ENCODE results near the gene PLXNA4.

Gene PLXNA4

DNA sequence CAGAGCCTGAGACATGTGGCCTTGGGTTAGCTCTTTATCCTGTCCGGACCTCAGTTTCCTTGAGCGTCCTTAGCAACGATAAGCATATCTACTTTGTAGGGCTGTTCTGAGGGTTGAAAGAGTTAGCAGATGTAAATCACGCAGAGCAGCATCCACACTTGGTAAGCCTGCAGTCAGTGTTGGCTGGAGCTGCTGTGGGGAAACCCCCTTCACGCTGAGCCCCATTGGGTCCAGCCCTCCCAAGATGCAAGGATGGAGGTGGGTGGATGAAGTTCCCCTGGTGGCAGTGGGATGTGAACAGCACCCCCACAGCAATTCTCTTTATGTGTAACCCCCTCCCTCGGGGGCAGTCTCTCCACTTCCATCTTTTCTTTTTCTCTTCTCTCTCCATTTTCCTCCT is 109.9 kb downstream of the PLXNA4 start:
- no peak for FAIRE-seq

DNA sequence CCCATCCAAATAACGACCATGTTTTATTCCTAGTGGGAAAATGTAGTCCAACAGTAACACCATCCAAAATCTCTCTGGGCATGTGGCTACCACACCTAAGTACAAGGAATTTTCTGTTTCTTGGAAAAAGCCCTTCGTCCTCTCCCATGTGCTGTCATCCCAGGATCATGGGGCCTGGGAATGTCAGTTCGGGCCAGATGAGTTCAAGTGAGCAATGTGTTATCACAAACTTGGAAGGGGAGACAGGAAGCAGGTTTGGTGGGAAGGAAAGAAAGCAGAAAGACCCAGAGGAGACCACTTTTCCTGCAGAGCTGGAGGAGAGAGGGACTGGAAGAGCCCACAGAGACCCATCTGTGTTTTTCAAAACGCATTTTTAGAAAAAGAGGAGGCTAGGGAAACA is 110.8 kb downstream of the PLXNA4 start:
- FAIRE-seq, result no peak

- FAIRE-seq, result no peak
These were observed 111.5 kb downstream of the PLXNA4 start for GRCh38 chr7:132464740-132465139.

DNA sequence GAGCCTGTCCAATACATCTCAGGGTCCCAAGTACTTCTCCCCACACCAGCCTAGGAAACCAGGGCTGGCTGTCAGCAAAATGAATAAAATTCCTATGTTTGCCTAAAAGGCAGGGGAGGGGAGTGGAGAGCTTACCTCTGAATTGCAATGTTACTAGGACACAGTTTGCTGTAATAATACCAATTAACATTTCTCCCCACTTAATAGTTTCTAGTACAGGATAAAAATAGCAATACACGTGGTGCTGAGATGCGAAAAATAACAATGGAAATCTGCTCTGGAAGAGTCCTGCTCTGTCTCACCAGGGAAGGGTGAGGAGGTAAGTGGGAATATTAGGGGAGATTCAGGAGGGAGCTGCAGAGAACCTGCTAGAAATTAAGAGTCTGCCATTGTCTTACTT is 112.3 kb downstream of the PLXNA4 start:
- no peak for FAIRE-seq

DNA sequence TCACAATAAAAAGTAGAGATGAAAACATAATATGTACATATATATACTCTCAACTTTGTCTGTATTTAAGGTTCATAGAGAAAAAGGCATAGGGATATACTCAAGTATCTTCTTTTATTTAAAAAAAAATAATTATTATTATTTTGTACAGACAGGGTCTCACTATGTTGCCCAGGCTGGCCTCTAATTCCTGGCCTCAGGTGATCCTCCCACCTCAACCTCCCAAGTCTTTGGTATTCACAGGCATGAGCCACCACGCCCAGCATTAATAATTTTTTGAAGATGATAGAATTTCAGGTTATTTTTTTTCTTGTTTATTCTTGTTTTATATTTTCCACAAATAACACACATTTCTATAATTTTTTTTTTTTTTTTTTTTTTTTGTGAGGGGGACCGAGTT is 113.8 kb downstream of the PLXNA4 start:
- no peak for FAIRE-seq

- no peak for FAIRE-seq
These were observed 115.2 kb downstream of the PLXNA4 start for GRCh38 chr7:132461032-132461592.

DNA sequence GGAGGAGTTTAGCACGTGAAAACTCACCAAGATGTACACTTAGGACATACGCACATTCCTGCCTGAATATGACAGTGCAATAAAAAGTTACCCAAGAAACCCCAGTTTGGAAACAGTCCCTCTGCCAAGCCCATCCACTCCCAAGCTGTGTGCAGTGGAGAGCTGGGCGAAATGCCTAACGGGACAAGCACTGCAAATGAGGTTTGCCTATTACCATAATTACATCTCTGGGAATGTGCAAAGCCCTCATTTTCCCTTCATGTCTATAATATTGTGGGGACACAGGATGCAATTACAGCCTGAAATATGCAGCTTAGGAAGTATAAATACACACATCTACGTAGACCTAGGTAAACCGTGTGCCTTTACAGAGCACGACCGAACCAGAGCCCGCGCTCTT is 117.5 kb downstream of the PLXNA4 start:
- FAIRE-seq, result no peak

GRCh38 chr7:132457658-132458057 is 118.6 kb downstream of the PLXNA4 start:
- FAIRE-seq, result no peak

DNA sequence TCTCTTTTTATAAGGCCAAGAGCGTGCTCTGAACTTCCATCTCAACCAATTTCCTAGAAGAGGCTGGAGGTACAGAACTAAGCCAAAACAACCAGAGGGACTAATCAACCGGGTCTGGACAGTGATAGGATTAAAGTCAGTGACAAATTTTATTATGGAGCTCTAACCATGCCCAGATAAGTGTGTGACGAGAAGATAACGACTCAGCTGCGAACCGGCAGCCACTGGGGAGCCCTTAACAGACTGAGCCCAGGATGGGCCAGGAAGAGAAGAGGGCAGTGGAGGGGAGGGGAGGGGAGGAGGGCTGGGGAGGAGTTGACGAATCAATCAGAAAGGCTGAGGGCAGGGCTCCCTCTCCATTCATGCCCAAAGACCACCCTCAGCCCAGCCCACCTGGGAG is 119.9 kb downstream of the PLXNA4 start:
- FAIRE-seq, result no peak

GRCh38 chr7:132455378-132455777 is 120.9 kb downstream of the PLXNA4 start:
- no peak for FAIRE-seq

DNA sequence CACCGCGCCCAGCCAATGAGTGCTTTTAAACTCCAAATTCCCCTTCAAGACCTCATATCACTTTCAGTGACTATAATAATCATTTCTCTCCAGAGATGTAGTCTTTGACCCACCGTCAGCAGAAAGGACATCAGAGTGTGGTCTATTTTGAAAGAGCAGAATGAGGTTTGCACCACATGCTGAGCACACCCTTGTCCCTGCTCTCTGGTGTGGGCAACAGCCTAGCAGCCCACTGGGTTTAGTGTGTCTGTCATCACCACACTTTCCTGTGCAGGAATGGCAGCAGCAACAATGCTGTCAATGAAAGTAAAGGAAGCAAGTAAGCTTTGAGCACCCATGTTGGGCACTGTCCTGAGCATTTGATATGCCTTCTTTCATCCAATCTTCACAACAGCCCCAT is 122.4 kb downstream of the PLXNA4 start:
- no peak for FAIRE-seq

- no peak for FAIRE-seq
These were observed 125.1 kb downstream of the PLXNA4 start for GRCh38 chr7:132451161-132451560.

GRCh38 chr7:132450696-132451095 is 125.6 kb downstream of the PLXNA4 start:
- FAIRE-seq, result no peak

DNA sequence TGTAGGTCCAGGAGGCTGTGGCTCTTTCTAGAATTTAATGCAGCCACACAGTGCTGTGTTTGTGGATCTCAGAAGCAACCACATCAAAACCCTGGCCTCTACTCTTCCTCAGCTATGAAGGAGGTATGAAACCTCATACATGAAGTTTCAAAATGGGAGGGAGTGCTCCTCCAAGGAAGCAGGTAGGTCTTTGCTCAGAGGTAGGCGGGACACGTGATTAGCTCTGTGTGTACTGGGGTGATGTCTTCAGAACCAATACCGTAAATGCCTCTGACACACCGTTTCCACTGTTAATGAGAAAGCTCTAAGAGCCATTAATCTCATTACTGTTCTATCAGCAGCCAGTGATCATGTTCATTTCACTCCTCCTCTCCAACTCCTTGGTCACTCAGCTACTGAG is 126.1 kb downstream of the PLXNA4 start:
- no peak for FAIRE-seq

DNA sequence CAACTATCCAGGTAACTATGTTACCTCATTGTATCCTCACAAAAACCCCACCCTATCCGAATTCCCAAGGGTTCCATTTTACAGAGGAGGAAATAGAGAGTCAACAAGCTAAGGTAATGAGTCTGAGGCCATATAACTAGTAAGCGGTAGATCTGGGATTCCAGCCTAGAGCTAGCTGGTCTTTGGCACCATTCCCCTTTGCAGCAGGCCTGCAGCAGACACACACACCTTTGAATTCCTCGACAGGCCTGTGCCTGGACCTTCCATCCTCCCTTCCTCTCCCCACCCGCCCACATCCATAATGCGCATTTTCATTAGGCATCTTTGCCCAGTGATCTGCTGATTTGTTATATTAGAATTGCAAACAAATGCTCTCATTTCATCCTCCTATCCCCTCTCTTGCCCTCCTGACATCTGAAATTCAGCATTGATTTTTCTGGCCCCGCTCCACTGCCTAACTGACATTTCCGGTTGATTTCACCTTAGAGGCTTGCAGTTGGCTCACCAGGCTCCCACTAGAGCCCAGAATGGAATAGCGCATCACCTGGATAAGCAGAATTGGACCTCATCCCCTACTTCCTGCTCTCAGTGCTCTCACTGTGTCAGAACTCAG is 129.5 kb downstream of the PLXNA4 start:
- no peak for FAIRE-seq

DNA sequence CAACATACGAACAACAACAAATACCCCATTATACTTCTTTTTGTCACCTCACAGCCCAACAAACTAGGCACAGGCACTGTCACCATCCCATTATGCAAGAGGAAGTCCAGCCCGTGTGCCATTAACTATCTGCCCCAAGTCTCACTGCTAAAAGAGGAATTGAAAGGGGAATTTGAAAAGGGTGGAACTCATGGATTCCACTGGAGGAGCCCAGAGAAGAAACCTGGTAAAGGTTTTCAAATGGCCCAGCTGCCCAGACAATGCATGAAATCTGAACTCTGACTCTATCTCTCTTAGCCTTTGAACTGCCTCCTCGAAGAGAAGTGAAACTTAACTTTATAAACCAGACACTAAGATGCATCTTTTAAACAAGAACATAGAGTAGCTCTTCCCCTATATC is 130.0 kb downstream of the PLXNA4 start:
- FAIRE-seq, result no peak

DNA sequence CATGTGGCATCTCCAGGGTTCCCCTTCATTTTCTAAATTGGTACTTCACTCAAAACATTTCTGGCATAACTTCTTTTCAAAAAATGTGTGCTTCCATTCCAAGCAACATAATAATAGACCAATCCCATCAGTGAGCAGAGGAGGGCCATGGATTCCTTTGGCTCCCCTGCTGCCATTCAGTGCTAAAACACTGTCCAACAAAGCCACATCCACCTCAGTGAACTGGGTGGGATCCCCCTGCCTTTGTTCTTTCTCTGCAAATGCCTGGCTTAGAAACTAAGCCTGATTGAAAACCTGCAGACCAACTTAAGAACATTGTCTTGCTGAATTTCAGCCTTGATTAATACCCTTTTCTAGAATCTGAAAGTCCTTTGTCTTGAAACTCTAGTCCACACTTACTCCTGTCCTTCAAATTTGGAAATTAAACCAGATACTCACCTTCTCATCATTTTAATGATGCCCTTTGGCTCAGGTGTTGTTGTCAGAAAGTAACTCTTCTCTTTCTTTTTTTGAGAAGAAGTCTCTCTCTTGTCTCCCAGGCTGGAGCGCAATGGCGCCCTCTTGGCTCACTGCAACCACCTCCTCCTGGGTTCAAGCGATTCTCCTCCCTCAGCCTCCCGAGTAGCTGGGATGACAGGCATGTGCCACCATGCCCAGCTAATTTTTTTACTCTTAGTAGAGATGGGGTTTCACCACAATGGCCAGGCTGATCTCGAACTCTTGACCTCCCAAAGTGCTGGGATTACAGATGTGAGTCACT is 132.3 kb downstream of the PLXNA4 start:
- no peak for FAIRE-seq

DNA sequence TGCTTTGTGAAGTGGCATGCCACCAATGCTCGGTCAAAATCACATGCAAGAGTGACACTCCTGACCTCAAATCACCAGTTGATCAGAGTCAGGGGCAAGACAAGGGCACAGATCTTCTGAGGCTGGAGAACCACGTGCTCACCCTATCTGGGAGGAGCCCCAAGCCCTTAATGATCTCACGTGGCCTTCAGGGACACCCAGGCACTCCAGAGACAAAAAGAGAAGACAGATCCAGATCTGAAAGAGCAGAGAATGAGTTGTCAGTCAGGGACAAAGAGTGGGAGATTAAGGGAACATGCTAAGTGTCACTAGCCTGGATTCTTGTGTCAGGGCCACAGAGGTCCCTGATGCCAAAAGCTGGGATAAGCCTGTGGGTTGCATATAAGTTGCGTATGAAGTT is 134.3 kb downstream of the PLXNA4 start:
- FAIRE-seq, result no peak

DNA sequence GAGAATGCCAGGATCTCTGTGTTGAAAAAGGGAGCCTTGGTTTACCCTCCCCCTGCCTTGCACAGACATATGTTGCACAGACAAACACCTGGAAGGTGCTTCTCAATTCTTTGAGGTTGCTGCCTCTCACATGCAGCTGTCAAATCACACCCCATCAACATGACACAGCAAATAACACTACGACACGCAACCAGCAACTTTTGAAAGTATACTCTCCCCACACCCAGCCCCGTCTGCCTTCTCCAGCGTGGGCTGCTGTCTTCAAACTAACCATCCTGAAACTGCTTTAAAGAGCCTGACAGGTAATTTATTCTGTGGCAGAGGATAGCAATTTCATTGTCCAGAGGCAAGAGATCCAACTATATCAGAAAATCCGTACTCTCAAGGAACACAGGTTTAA is 136.1 kb downstream of the PLXNA4 start:
- FAIRE-seq, result no peak

GRCh38 chr7:132438926-132439325 is 137.3 kb downstream of the PLXNA4 start:
- FAIRE-seq, result no peak

GRCh38 chr7:132437730-132438129 is 138.5 kb downstream of the PLXNA4 start:
- FAIRE-seq, result no peak

GRCh38 chr7:132436121-132436520 is 140.1 kb downstream of the PLXNA4 start:
- no peak for FAIRE-seq

- no peak for FAIRE-seq
These were observed 141.0 kb downstream of the PLXNA4 start for GRCh38 chr7:132435016-132435990.
